GM06990 (cell line): Measurements from ENCODE around the gene EDEM1.

ENCODE experiments used
- DNase-seq: peaks from one replicate; pipeline ENCODE4 v3.0.0-alpha.2; 2011; ENCODE audit not compliant: insufficient read length; ENCODE audit errors: extremely low read depth
- H3K27me3 ChIP-seq: replicated peaks from 2 replicates; pipeline ENCODE4 v1.6.0; 2011; ENCODE audit warnings: low read length; ENCODE audit not compliant: control insufficient read depth, insufficient read depth
- H3K36me3 ChIP-seq: 2 replicates; pipeline ENCODE4 v1.5.1; 2011; ENCODE audit warnings: low read length; ENCODE audit not compliant: control insufficient read depth, insufficient read depth
- H3K4me3 ChIP-seq: replicated peaks from 2 replicates; pipeline ENCODE4 v1.5.1; 2011; ENCODE audit warnings: low read depth, mild to moderate bottlenecking, control low read depth, low read length
- TF ChIP-seq, protein P1 (sequence below): IDR thresholded peaks from 2 replicates; pipeline ENCODE4 v1.5.1; 2011; ENCODE audit warnings: low read length, control low read depth, mild to moderate bottlenecking, inconsistent platforms; ENCODE audit not compliant: insufficient read depth, poor library complexity, severe bottlenecking

The EDEM1 gene

DNA sequence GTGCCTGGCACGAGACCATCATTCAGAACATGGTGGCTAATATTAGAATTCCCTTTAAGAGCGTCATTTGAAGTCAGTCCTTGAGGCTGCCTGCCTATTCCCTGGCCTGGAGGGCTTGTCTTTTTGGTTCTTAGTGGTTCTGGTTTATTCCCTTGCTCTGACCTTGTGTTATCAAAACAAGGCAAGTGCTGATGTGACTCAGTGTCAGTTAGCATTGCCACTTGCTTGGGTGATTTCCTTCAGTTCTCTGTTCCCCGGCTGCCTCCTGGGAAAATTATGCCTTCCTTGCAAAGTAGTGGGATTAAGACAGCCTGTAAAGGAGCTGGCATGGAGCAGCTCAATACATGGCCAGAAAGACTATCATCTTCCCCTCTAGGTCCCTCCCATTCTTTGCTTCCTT, 64.6 kb downstream of the EDEM1 start:
- no peaks in the 10 kb centered on the region for H3K27me3 ChIP-seq
- TF ChIP-seq, protein P1, sequence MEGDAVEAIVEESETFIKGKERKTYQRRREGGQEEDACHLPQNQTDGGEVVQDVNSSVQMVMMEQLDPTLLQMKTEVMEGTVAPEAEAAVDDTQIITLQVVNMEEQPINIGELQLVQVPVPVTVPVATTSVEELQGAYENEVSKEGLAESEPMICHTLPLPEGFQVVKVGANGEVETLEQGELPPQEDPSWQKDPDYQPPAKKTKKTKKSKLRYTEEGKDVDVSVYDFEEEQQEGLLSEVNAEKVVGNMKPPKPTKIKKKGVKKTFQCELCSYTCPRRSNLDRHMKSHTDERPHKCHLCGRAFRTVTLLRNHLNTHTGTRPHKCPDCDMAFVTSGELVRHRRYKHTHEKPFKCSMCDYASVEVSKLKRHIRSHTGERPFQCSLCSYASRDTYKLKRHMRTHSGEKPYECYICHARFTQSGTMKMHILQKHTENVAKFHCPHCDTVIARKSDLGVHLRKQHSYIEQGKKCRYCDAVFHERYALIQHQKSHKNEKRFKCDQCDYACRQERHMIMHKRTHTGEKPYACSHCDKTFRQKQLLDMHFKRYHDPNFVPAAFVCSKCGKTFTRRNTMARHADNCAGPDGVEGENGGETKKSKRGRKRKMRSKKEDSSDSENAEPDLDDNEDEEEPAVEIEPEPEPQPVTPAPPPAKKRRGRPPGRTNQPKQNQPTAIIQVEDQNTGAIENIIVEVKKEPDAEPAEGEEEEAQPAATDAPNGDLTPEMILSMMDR: no peak
- no peak for DNase-seq
- H3K36me3 ChIP-seq: no peaks in the 10 kb centered on the region
- no peak overlapping the region for H3K4me3 ChIP-seq

DNA sequence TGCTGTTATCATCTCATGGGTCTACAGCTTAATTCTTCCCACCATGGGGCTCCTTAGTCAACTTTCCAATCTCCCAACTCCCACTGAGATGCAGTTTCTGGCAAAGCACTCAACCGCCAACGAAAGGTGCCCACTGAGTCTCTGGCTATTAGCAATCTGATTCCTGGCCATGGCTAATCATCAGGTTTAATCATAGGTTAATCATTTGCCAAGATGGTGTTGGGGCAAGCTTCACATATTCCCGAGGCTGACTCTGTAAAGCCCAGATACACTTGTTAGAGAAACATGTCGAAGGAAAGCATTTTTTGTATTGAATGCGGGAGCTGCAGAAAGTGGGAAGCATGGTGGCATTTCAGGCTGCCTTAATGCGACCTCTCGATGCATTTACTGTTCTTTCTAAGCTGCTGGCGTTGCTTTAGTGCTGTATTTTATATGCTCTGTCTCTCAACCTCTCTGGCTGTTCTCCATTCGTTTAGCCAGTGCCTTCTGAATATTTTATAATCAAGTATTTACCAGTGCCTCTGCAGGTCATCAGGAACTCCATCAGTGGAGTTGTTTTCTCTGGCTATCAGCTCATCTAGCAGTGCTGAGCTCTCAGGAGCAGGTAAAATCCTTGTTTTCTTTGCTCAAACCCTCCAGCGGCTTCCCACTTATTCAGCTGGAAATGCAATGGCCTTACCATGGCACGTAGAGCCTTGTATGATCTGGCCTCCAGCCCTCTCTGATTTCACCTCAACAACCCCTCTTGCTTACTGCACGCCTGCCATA, 67.0 kb downstream of the EDEM1 start:
- Histone ChIP-seq H3K4me3 (no peak overlapping the region), H3K27me3 (no peaks in the 10 kb centered on the region), H3K36me3 (no peaks in the 10 kb centered on the region)
- TF ChIP-seq, protein P1: no peak
- DNase-seq: no peak

DNA sequence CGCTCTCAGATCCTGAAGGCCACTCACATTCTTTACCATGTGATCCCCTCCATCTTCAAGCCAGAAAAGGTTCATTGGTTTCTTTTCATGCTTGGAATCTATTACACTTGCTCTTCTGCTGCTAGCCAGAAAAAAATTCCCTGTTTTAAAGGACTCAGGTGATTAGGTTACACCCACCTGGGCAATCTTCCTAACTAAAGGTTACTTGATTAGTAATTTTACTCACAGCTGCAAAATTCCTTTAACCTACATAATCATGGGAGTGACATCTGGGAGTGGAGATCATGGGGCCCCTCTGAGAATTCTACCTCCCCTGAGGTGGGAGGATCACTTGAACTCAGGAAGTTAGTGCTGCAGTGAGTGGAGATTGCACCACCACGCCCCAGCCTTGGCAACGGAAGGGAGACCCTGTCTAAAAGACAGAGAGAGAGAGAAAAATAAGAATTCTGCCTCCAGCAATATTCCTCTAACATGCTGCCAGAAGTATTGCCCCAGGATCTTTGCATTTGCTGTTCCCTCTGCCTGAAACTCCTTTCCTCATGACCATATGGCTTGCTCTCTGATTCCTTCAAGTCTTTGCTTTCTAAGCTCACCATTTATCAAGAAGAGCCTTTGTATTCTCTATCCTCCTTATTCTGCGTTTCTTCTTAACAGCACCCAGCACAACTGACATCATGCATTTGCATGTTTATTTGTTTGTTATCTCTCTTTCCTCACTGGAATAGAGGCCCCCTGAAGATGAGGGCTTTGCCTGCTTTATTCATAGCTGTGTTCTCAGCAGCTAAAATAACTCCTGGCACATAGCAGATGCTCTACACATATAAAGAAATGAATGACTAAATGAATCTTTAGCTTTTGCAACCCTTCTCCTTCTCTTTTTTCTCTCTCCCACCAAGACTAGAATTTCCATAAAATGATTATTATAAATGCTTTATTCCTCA, 68.2 kb downstream of the EDEM1 start:
- Histone ChIP-seq H3K4me3 (no peak overlapping the region), H3K36me3 (no peaks in the 10 kb centered on the region), H3K27me3 (no peaks in the 10 kb centered on the region)
- no peak for DNase-seq
- TF ChIP-seq, protein P1: no peak

DNA sequence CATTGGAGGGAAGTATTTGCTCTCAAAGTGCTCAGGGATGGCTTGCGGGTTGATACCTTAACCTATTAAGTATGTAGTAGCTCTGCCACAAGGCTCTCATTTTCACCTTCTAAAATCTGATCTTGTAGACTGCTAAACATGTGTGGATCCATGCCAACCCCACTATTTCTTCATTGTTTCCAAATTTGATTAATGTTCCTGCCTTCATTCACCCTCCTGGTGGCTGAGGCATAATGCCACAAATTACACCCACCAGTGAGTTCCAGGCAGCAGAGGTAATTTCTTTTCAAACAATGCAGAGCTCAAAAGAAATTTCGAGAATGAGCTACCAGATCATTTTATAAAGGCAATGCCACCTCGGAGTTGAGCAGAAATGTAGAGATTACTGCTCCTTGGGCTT, 71.0 kb downstream of the EDEM1 start:
- H3K4me3 ChIP-seq: no peak overlapping the region
- no peaks in the 10 kb centered on the region for H3K36me3 ChIP-seq
- TF ChIP-seq, protein P1: no peak
- H3K27me3 ChIP-seq: no peaks in the 10 kb centered on the region
- no peak for DNase-seq

DNA sequence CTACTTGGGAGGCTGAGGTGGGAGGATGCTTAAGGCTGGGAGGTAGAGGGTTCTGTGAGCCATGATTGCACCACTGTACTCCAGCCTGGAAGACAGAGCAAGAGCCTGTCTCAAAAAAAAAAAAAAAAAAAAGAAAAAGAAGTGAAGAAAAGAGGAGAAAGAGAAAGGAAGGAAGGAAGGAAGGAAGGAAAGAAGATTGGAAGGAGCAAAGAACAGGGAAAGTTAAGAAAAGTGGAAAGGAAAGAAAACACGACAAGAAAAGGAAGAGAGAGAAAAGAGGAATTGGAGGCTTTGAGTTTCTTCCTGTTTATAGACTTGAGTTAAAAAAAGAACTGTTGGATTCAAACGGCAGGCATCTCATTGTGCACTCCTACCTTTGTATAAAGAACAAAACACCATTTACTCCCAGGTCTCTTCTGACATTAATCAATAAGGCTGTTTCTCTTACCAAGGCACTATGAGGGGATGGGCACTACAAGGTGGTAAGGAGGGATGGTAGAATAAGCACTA, 73.5 kb downstream of the EDEM1 start:
- H3K4me3 ChIP-seq: no peak overlapping the region
- no peaks in the 10 kb centered on the region for H3K27me3 ChIP-seq
- no peaks in the 10 kb centered on the region for H3K36me3 ChIP-seq
- DNase-seq: no peak
- TF ChIP-seq, protein P1: no peak
